H7 (cell line): Measurements from ENCODE around the gene USP7. TPM values are rescaled to one million over a fixed set of nuclear protein-coding genes. Genes with fewer than 3 reads are reported as not detected.
A peak's percentile ranks its signal among the peaks of the same experiment; 100 is the strongest.
"Not testable (repeated sequence)": the region's sequence is repeated elsewhere in the genome, so short reads cannot be mapped to it uniquely, and the experiment has no call there.

Experiments
- DNase-seq: peaks from one replicate; pipeline ENCODE4 v3.0.0; 2012
- H3K27me3 ChIP-seq: 2 replicates; pipeline ENCODE4 v1.6.0; 2011; ENCODE audit warnings: mild to moderate bottlenecking, low read length; ENCODE audit not compliant: control insufficient read depth, insufficient read depth
- H3K36me3 ChIP-seq: replicated peaks from 2 replicates; pipeline ENCODE4 v1.5.1; 2011; ENCODE audit warnings: low read length; ENCODE audit not compliant: control insufficient read depth, insufficient read depth
- H3K4me3 ChIP-seq: 2 replicates; pipeline ENCODE4 v1.5.1; 2011; ENCODE audit warnings: low read depth, mild to moderate bottlenecking, control low read depth, low read length, moderate library complexity; ENCODE audit not compliant: insufficient read depth
- total RNA-seq: library from RNA; depleted of rRNA; stranded (reverse); fragments of >200 nt; shearing (Covaris generic); gene quantifications from 2 replicates; pipeline ENCODE4 v1.2.3, GENCODE V29; 2014

Gene USP7
- total RNA-seq, 1 experiment from 2014 or later: 63.6 TPM

- Histone ChIP-seq H3K27me3 (no peaks in the 10 kb centered on the region), H3K36me3 (peaks cover under 1% of the 10 kb centered on the region; the same call in 1 of the 2 replicates), H3K4me3 (no peak overlapping the region)
- DNase-seq: no peak
Measured at GRCh38 chr16:8934601-8935000, 29.1 kb downstream of the USP7 start.

- Histone ChIP-seq H3K4me3 (no peak overlapping the region), H3K36me3 (peaks cover 6% of the 10 kb centered on the region), H3K27me3 (no peaks in the 10 kb centered on the region)
- peak; percentile 74 for DNase-seq
Measured at GRCh38 chr16:8931859-8932258, 31.8 kb downstream of the USP7 start.

- Histone ChIP-seq H3K27me3 (no peaks in the 10 kb centered on the region), H3K4me3 (no peak overlapping the region), H3K36me3 (peaks cover 6% of the 10 kb centered on the region)
- no peak for DNase-seq
Measured at GRCh38 chr16:8929086-8929748, 34.5 kb downstream of the USP7 start.

- Histone ChIP-seq H3K4me3 (no peak overlapping the region), H3K36me3 (peaks cover 6% of the 10 kb centered on the region), H3K27me3 (no peaks in the 10 kb centered on the region)
- DNase-seq: no peak
Measured at GRCh38 chr16:8928467-8928957, 35.2 kb downstream of the USP7 start.

GRCh38 chr16:8926827-8927226, 36.9 kb downstream of the USP7 start:
- no peak for DNase-seq
- H3K36me3 ChIP-seq: peaks cover 14% of the 10 kb centered on the region
- H3K4me3 ChIP-seq: no peak overlapping the region
- no peaks in the 10 kb centered on the region for H3K27me3 ChIP-seq

- Histone ChIP-seq H3K27me3 (no peaks in the 10 kb centered on the region), H3K36me3 (peaks cover 21% of the 10 kb centered on the region), H3K4me3 (no peak overlapping the region)
- no peak for DNase-seq
Measured at GRCh38 chr16:8925455-8925854, 38.3 kb downstream of the USP7 start.

- Histone ChIP-seq H3K27me3 (no peaks in the 10 kb centered on the region), H3K36me3 (peaks cover 27% of the 10 kb centered on the region), H3K4me3 (no peak overlapping the region)
- DNase-seq: no peak
Measured at GRCh38 chr16:8924214-8924613, 39.5 kb downstream of the USP7 start.

- Histone ChIP-seq H3K36me3 (peaks cover 29% of the 10 kb centered on the region), H3K27me3 (no peaks in the 10 kb centered on the region), H3K4me3 (no peak overlapping the region)
- DNase-seq: no peak
Measured at GRCh38 chr16:8923199-8923598, 40.5 kb downstream of the USP7 start.

GRCh38 chr16:8921347-8921984, 42.2 kb downstream of the USP7 start:
- Histone ChIP-seq H3K36me3 (peaks cover 29% of the 10 kb centered on the region), H3K27me3 (no peaks in the 10 kb centered on the region), H3K4me3 (no peak overlapping the region)
- DNase-seq: no peak

- Histone ChIP-seq H3K27me3 (no peaks in the 10 kb centered on the region), H3K36me3 (peaks cover 31% of the 10 kb centered on the region), H3K4me3 (no peak overlapping the region)
- no peak for DNase-seq
Measured at GRCh38 chr16:8920645-8921346, 42.9 kb downstream of the USP7 start.

GRCh38 chr16:8919934-8920462, 43.7 kb downstream of the USP7 start:
- Histone ChIP-seq H3K36me3 (peaks cover 35% of the 10 kb centered on the region), H3K4me3 (no peak overlapping the region), H3K27me3 (no peaks in the 10 kb centered on the region)
- no peak for DNase-seq

- Histone ChIP-seq H3K27me3 (no peaks in the 10 kb centered on the region), H3K4me3 (no peak overlapping the region), H3K36me3 (peaks cover 41% of the 10 kb centered on the region)
- DNase-seq: no peak
Measured at GRCh38 chr16:8919089-8919933, 44.4 kb downstream of the USP7 start.

GRCh38 chr16:8917336-8917735, 46.4 kb downstream of the USP7 start:
- peaks cover 36% of the 10 kb centered on the region for H3K36me3 ChIP-seq
- not testable (repeated sequence) for H3K27me3 ChIP-seq, H3K4me3 ChIP-seq, DNase-seq
